AG10803 (cell line): Measurements from ENCODE around the gene TGM2.

Source experiments
- DNase-seq: peaks from one replicate; pipeline ENCODE4 v3.0.0; 2010; ENCODE audit warnings: low read depth
- H3K4me3 ChIP-seq: 2 replicates; pipeline ENCODE4 v1.5.1; 2011; ENCODE audit warnings: mild to moderate bottlenecking, low read length, control low read depth
- CTCF ChIP-seq: conservative IDR thresholded peaks from 2 replicates; pipeline ENCODE4 v1.5.1; 2011; ENCODE audit warnings: mild to moderate bottlenecking, low read length, control low read depth, inconsistent platforms

TGM2 gene

GRCh38 chr20:38184101-38184500, 19.0 kb upstream of the TGM2 start:
- no peak for TF ChIP-seq CTCF
- H3K4me3 ChIP-seq = no peak overlapping the region
- no peak for DNase-seq

GRCh38 chr20:38181971-38182370, 16.9 kb upstream of the TGM2 start:
- H3K4me3 ChIP-seq = no peak overlapping the region
- no peak for DNase-seq
- TF ChIP-seq CTCF = no peak

GRCh38 chr20:38181207-38181801, 16.2 kb upstream of the TGM2 start:
- TF ChIP-seq CTCF = no peak
- no peak for DNase-seq
- no peak overlapping the region for H3K4me3 ChIP-seq

GRCh38 chr20:38180781-38181180, 15.7 kb upstream of the TGM2 start:
- TF ChIP-seq CTCF = no peak
- no peak overlapping the region for H3K4me3 ChIP-seq
- no peak for DNase-seq

GRCh38 chr20:38179846-38180245, 14.8 kb upstream of the TGM2 start:
- no peak for DNase-seq
- H3K4me3 ChIP-seq = no peak overlapping the region
- no peak for TF ChIP-seq CTCF

GRCh38 chr20:38178581-38178980, 13.5 kb upstream of the TGM2 start:
- DNase-seq = no peak
- no peak overlapping the region for H3K4me3 ChIP-seq
- TF ChIP-seq CTCF = no peak

- no peak for TF ChIP-seq CTCF
- DNase-seq = no peak
- H3K4me3 ChIP-seq = no peak overlapping the region
Measured at GRCh38 chr20:38178065-38178491, 13.0 kb upstream of the TGM2 start.
